ENCODE measurements around the gene GPRASP2. TPM values are rescaled to one million over a fixed set of nuclear protein-coding genes. Genes with fewer than 3 reads are reported as not detected.

Gene GPRASP2
- total and polyA plus RNA-seq, 9 of the 15 experiments (the other 6 are each of a cell fraction or from before 2014, with no cell fraction given) = 1.2 to 3.3 (median 2.1) TPM

GRCh38 chrX:102720237-102721168 is 8.3 kb downstream of the GPRASP2 start, which contains the start of gene GPRASP3 (continued):
- TF ChIP-seq MGA (IDR thresholded peaks at IDR 0.05) (peak; percentile 80), NR4A1 (CRISPR knock-in tag; IDR thresholded peaks at IDR 0.05) (no peak), NR4A1 (tag; IDR thresholded peaks at IDR 0.05) (no peak), NFE2 (IDR thresholded peaks at IDR 0.05; ENCODE audit: low read depth) (no peak), ZNF280A (IDR thresholded peaks at IDR 0.05; ENCODE audit: low read depth, partially characterized antibody) (no peak), HCFC1 (IDR thresholded peaks at IDR 0.05; ENCODE audit: low read depth, low read length) (peak; percentile 38; the same call in 1 of the 2 replicates), RAD51 (IDR thresholded peaks at IDR 0.05; ENCODE audit: borderline replicate concordance, low read depth) (peak; percentile 99), POLR2AphosphoS5 (IDR thresholded peaks at IDR 0.05; ENCODE audit: control insufficient read depth, insufficient read depth, low read depth, low read length) (no peak), PHF20 (IDR thresholded peaks at IDR 0.05; ENCODE audit: partially characterized antibody) (peak; percentile 97), ZBTB9 (CRISPR knock-in tag; IDR thresholded peaks at IDR 0.05) (no peak), POU5F1 (IDR thresholded peaks at IDR 0.05; ENCODE audit: borderline replicate concordance, low read depth, low read length, partially characterized antibody) (no peak), ZNF830 (CRISPR knock-in tag; IDR thresholded peaks at IDR 0.05) (no peak), SP1 (CRISPR knock-in tag; IDR thresholded peaks at IDR 0.05) (no peak)
